ENCODE measurements around the gene AGBL1. TPM values are rescaled to one million over a fixed set of nuclear protein-coding genes. Genes with fewer than 3 reads are reported as not detected.

AGBL1 gene
- total and polyA plus RNA-seq, 2 donors (not counting 1 experiment from before 2014, with no cell fraction given), result not detected

DNA sequence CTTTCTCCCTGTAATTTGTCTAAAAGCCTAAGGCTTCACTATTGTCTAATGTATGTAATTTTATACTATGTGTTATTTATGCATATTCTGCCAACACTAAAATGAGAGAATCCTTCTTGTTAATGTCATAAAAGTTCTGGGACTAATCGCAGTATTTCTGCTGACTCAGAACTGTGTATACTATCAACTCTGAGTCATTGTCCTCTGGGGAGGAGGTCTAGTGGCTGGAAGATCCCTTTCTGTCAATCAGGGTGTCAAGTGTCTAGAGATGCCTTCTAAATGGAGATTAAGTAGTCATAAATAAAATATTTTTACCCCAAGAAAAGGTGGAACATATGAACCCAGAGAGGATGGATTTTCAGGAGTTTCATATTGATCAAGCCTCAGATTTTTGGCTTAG lies 473.4 kb downstream of the AGBL1 start:
- intact Hi-C loops (cut with micrococcal nuclease), result no loop called here
- Mint-ChIP-seq H3K4me3 (no peak overlapping the region), H3K27me3 (no peaks in the 10 kb centered on the region), H3K27ac (no peak overlapping the region), H3K4me1 (no peaks in the 10 kb centered on the region), H3K9me3 (ENCODE audit: insufficient read depth) (peaks cover 3% of the 10 kb centered on the region)
- peaks cover 0 to 3% (median 0%) of the 10 kb centered on the region in 3 donors for H3K9me3 ChIP-seq (ENCODE audit: control extremely low read depth in 1 of 3, control insufficient read depth in 2 of 3, insufficient read depth in 1 of 3, low read length in 2 of 3)
- no peaks in the 10 kb centered on the region for H3K79me2 ChIP-seq (ENCODE audit: control insufficient read depth, insufficient read depth, low read length)
- H3K4me2 ChIP-seq (replicated peaks; ENCODE audit: low read depth, low read length, poor library complexity, severe bottlenecking), result no peak overlapping the region
- ATAC-seq (ENCODE audit: low read depth) (no peak), DNase-seq (no peak)
- CTCF ChIA-PET, result no interaction called here
- no peaks in the 10 kb centered on the region for H3K4me1 ChIP-seq (ENCODE audit: control insufficient read depth in 2 of 2, insufficient read depth in 2 of 2, low read length in 2 of 2)
- H3K9ac ChIP-seq (ENCODE audit: low read length), result no peak overlapping the region
- no peak overlapping the region for H3K4me3 ChIP-seq (ENCODE audit: control extremely low read depth in 1 of 5, extremely low read depth in 1 of 5, insufficient read depth in 1 of 5, low read depth in 2 of 5, low read length in 4 of 5)
- no peak overlapping the region for H3K27ac ChIP-seq (ENCODE audit: low read length in 2 of 2)
- H4K20me1 ChIP-seq (ENCODE audit: control insufficient read depth, insufficient read depth, low read length, poor library complexity, severe bottlenecking), result no peaks in the 10 kb centered on the region
- no peaks in the 10 kb centered on the region for H3K36me3 ChIP-seq (replicated peaks in 1 of 2; ENCODE audit: control extremely low read depth in 1 of 2, control insufficient read depth in 1 of 2, extremely low read depth in 1 of 2, insufficient read depth in 2 of 2, low read length in 1 of 2)
- TF ChIP-seq EZH2 (IDR thresholded peaks at IDR 0.05; ENCODE audit: borderline replicate concordance, insufficient read depth, low read depth, low read length, poor library complexity, severe bottlenecking), result no peak
- TF ChIP-seq, protein P1, sequence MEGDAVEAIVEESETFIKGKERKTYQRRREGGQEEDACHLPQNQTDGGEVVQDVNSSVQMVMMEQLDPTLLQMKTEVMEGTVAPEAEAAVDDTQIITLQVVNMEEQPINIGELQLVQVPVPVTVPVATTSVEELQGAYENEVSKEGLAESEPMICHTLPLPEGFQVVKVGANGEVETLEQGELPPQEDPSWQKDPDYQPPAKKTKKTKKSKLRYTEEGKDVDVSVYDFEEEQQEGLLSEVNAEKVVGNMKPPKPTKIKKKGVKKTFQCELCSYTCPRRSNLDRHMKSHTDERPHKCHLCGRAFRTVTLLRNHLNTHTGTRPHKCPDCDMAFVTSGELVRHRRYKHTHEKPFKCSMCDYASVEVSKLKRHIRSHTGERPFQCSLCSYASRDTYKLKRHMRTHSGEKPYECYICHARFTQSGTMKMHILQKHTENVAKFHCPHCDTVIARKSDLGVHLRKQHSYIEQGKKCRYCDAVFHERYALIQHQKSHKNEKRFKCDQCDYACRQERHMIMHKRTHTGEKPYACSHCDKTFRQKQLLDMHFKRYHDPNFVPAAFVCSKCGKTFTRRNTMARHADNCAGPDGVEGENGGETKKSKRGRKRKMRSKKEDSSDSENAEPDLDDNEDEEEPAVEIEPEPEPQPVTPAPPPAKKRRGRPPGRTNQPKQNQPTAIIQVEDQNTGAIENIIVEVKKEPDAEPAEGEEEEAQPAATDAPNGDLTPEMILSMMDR (IDR thresholded peaks at IDR 0.05), result no peak
- POLR2A ChIA-PET, result no interaction called here
- no CpG with 5 or more reads among the region's 1 CpG for WGBS (ENCODE audit: insufficient coverage)
- H3K27me3 ChIP-seq (replicated peaks in 1 of 4; ENCODE audit: control extremely low read depth in 1 of 4, control insufficient read depth in 3 of 4, insufficient read depth in 4 of 4, low read length in 3 of 4), result no peaks in the 10 kb centered on the region
- no peak overlapping the region for H2AFZ ChIP-seq (ENCODE audit: insufficient read depth, low read depth, low read length, poor library complexity, severe bottlenecking)

DNA sequence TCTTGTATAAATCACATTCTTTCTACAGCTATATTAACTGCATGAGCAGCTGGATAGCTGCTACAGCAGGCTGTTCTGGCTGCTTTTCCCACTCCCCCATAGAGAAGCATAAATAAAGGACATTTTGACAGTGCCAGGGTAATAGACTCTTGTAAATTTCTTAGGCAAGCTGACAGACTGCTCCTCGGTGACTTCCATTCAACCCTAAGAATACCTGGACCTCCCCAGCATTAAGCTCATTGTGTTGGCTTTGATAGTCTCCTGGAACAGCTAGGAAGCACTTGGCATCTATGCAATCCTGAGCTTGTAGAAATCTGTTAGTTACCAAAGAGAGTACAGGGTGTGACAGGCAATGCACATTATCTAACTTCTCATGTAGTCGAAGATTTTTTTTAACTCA lies 475.4 kb downstream of the AGBL1 start:
- H3K36me3 ChIP-seq (replicated peaks in 1 of 2; ENCODE audit: control extremely low read depth in 1 of 2, control insufficient read depth in 1 of 2, extremely low read depth in 1 of 2, insufficient read depth in 2 of 2, low read length in 1 of 2), result no peaks in the 10 kb centered on the region
- no peak overlapping the region for H3K4me3 ChIP-seq (ENCODE audit: control extremely low read depth in 1 of 5, extremely low read depth in 1 of 5, insufficient read depth in 1 of 5, low read depth in 2 of 5, low read length in 4 of 5)
- no peak overlapping the region for H3K27ac Mint-ChIP-seq
- H3K9ac ChIP-seq (ENCODE audit: low read length), result no peak overlapping the region
- H3K4me2 ChIP-seq (replicated peaks; ENCODE audit: low read depth, low read length, poor library complexity, severe bottlenecking), result no peak overlapping the region
- CTCF ChIA-PET, result interaction anchor here (0.6 kb wide), 1 partner anchor 14 kb away, joined by 3 read pairs; no protein-coding TSS in a partner anchor
- H3K27me3 ChIP-seq (replicated peaks in 1 of 4; ENCODE audit: control extremely low read depth in 1 of 4, control insufficient read depth in 3 of 4, insufficient read depth in 4 of 4, low read length in 3 of 4), result no peaks in the 10 kb centered on the region
- POLR2A ChIA-PET, result no interaction called here
- H3K27me3 Mint-ChIP-seq, result no peaks in the 10 kb centered on the region
- H3K79me2 ChIP-seq (ENCODE audit: control insufficient read depth, insufficient read depth, low read length), result no peaks in the 10 kb centered on the region
- H4K20me1 ChIP-seq (ENCODE audit: control insufficient read depth, insufficient read depth, low read length, poor library complexity, severe bottlenecking), result no peaks in the 10 kb centered on the region
- DNase-seq (no peak), ATAC-seq (ENCODE audit: low read depth) (no peak)
- no peaks in the 10 kb centered on the region for H3K4me1 Mint-ChIP-seq
- no peaks in the 10 kb centered on the region for H3K4me1 ChIP-seq (ENCODE audit: control insufficient read depth in 2 of 2, insufficient read depth in 2 of 2, low read length in 2 of 2)
- intact Hi-C loops (cut with micrococcal nuclease), result no loop called here
- WGBS (ENCODE audit: insufficient coverage), result 71% methylated on average over 1 of the region's 2 CpGs
- no peak overlapping the region for H3K4me3 Mint-ChIP-seq
- H2AFZ ChIP-seq (ENCODE audit: insufficient read depth, low read depth, low read length, poor library complexity, severe bottlenecking), result no peak overlapping the region
- no peak overlapping the region for H3K27ac ChIP-seq (ENCODE audit: low read length in 2 of 2)
- TF ChIP-seq, protein P1 (IDR thresholded peaks at IDR 0.05), result no peak
- TF ChIP-seq EZH2 (IDR thresholded peaks at IDR 0.05; ENCODE audit: borderline replicate concordance, insufficient read depth, low read depth, low read length, poor library complexity, severe bottlenecking), result no peak
- H3K9me3 Mint-ChIP-seq (ENCODE audit: insufficient read depth), result peaks cover 3% of the 10 kb centered on the region
- peaks cover 0 to 3% (median 0%) of the 10 kb centered on the region in 3 donors for H3K9me3 ChIP-seq (ENCODE audit: control extremely low read depth in 1 of 3, control insufficient read depth in 2 of 3, insufficient read depth in 1 of 3, low read length in 2 of 3)

All from B cell (primary cell).